Measurements from ENCODE around the gene NPB.

NPB gene

GRCh38 chr17:81947189-81947588 lies 45.2 kb downstream of the NPB start, which contains the start of gene MYADML2:
MYADML2 (minus strand) TSS chr17:81947233; CDS start chr17:81941741, 5,492 bp downstream.
- no peak for FAIRE-seq

DNA sequence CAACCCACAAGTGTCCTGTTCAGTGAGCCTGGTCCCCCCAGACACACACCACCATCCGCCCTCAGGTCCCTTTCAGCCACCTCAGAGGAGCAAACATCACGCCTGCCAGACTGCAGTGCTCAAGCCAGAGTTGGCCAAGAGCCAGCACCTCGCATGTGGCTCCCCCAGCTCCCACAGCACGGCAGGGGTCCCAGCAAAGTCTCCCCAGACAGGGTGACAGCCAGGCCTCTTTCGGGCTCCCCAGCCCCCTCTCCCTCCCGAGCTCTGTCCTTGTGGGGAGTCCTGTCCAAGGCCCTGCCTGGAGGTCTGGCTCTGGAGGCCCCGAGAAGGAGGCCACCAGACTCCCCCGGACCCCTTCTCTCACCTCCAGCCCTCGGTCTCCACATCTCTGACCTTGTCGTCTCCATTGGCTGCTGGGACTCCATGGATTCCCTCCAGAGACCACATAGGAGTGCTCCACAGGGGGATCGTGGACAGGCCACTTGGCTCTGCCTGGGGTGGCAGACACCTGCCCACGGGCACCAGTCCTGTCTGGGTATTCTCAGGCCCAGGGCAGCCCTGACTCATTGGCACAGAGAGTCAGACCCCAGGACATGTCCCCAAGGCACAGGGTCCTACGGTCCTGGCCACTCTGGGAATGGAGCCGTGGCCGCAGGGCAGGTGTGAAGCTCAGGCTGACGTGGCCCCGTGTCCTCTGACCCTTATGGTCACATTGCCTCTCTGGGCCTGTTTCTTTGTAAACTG lies 46.8 kb downstream of the NPB start:
- no peak for FAIRE-seq

DNA sequence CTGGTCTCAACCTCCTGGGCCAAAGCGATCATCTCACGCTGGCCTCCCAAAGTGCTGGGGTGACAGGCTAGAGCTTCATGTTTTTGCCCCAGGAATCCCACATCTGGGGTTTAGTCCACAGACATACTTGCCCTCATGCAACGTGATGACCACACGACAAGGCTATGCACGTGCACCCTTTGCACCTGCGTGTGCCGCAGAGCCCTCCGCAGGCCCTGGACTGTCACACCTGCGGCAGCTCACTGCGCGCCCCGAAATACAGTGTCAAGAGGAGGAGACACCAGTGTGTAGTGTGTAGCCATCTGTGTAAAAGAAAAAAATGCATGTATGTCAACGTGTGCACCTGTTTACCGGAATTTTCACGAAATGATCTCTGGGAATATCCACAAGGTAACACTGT lies 48.5 kb downstream of the NPB start:
- no peak for FAIRE-seq

- no peak for FAIRE-seq
These were observed 50.0 kb downstream of the NPB start for GRCh38 chr17:81951785-81952684.

Data from islet of Langerhans (tissue), 1 donor.